Breast epithelium (tissue), 4 donors: ENCODE data around the gene PSMA1. TPM values are rescaled to one million over a fixed set of nuclear protein-coding genes. Genes with fewer than 3 reads are reported as not detected.

Experiments used
- DNase-seq, 2 donors: peaks; one replicate each; pipeline ENCODE4 v3.0.0-alpha.2; 2019; ENCODE audit warnings: low spot score in 2 of 2
- H3K27ac ChIP-seq, 2 donors: fragments of 200-600 bp; sonication (generic) in 1 of 2; one replicate each; pipeline ENCODE4 v1.5.1; 2016 to 2019; ENCODE audit warnings: mild to moderate bottlenecking in 1 of 2
- H3K27me3 ChIP-seq, 2 donors: fragments of 200-600 bp; sonication (generic) in 1 of 2; one replicate each; pipeline versions ENCODE4 v1.5.1 to v1.6.0; 2017 to 2019; ENCODE audit warnings: control low read depth in 1 of 2, mild to moderate bottlenecking in 1 of 2
- H3K36me3 ChIP-seq: fragments of 200-600 bp; one replicate; pipeline ENCODE4 v1.5.1; 2019
- H3K4me1 ChIP-seq, 2 donors: fragments of 200-600 bp; sonication (generic); one replicate each; pipeline ENCODE4 v1.5.1; 2016 to 2019; ENCODE audit warnings: control low read depth in 1 of 2
- H3K4me3 ChIP-seq, 3 donors: fragments of 200-600 bp; sonication (generic); 1 replicate in 2 of 3; 2 replicates in 1 of 3; pipeline ENCODE4 v1.5.1; 2016 to 2019; ENCODE audit warnings: mild to moderate bottlenecking in 3 of 3, moderate library complexity in 2 of 3
- H3K9me3 ChIP-seq, 2 donors: fragments of 200-600 bp; sonication (generic) in 1 of 2; one replicate each; pipeline ENCODE4 v1.5.1; 2016 to 2019; ENCODE audit warnings: control low read depth in 1 of 2
- CTCF ChIP-seq, 3 donors: fragments of 450-650 bp; IDR thresholded peaks; one replicate each; pipeline ENCODE4 v1.5.1; 2016 to 2017; ENCODE audit warnings: antibody characterized with exemption in 3 of 3, mild to moderate bottlenecking in 3 of 3, moderate library complexity in 3 of 3
- POLR2A ChIP-seq: fragments of 450-650 bp; IDR thresholded peaks from one replicate; pipeline ENCODE4 v1.6.1; 2016; ENCODE audit warnings: antibody characterized with exemption, mild to moderate bottlenecking, moderate library complexity
- POLR2AphosphoS5 ChIP-seq, 3 donors: sonication (generic); formaldehyde crosslinking; IDR thresholded peaks; one replicate each; pipeline ENCODE4 v1.6.1; 2017; ENCODE audit warnings: antibody characterized with exemption in 3 of 3
- intact Hi-C: fragments of 100-400 bp; cut with DNase I; formaldehyde crosslinking; loops from one replicate; pipeline ENCODE4 v1.15.1; 2023; ENCODE audit warnings: low total_unique reads
- total RNA-seq, 3 donors: library from RNA; depleted of rRNA; stranded (reverse); fragments of >200 nt; gene quantifications; one replicate each; pipeline ENCODE4 v1.1.0, GENCODE V29; 2016

The PSMA1 gene
- total RNA-seq, 3 donors from 2014 or later: 107 to 120 (median 116) TPM

DNA sequence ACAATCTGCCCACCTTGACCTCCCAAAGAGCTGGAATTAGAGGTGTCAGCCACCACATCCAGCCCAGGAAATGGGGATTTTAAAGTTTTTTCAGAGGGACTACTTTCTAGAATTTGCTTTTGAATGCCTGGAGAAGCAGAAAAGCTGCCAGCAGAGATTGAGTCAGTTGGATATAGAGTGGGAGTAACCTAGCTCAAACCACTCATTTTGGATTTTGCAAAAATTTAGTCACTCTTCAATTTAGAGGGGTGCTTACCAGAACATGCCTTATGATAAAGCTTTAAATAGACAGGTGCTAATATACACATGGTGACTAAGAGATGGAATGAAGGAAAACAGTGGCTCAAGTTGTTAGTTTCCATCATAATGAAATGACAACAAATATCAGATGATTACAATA lies 26.5 kb upstream of the PSMA1 start:
- intact Hi-C loops: loop anchor here (10.0 kb wide), 1 partner anchor 348 kb away; the partner anchor contains the start of gene CYP2R1
- no peak overlapping the region for H3K4me3 ChIP-seq
- no peak overlapping the region for H3K27ac ChIP-seq
- H3K9me3 ChIP-seq: no peaks in the 10 kb centered on the region
- TF ChIP-seq POLR2AphosphoS5 (IDR thresholded peaks at IDR 0.05) (no peak), CTCF (IDR thresholded peaks at IDR 0.05) (no peak), POLR2A (no peak)
- no peaks in the 10 kb centered on the region for H3K27me3 ChIP-seq
- H3K4me1 ChIP-seq: no peaks in the 10 kb centered on the region
- no peaks in the 10 kb centered on the region for H3K36me3 ChIP-seq
- no peak for DNase-seq

GRCh38 chr11:14544611-14545010 lies 24.4 kb upstream of the PSMA1 start:
- Histone ChIP-seq H3K4me3 (no peak overlapping the region), H3K4me1 (no peaks in the 10 kb centered on the region), H3K9me3 (no peaks in the 10 kb centered on the region), H3K36me3 (no peaks in the 10 kb centered on the region), H3K27me3 (no peaks in the 10 kb centered on the region), H3K27ac (no peak overlapping the region)
- no peak for DNase-seq
- TF ChIP-seq CTCF (IDR thresholded peaks at IDR 0.05) (no peak), POLR2AphosphoS5 (IDR thresholded peaks at IDR 0.05) (no peak), POLR2A (no peak)
- intact Hi-C loops: loop anchor here (10.0 kb wide), 1 partner anchor 350 kb away; the partner anchor contains the start of gene CYP2R1

GRCh38 chr11:14543260-14543659 lies 23.1 kb upstream of the PSMA1 start:
- intact Hi-C loops: loop anchor here (10.0 kb wide), 1 partner anchor 352 kb away; the partner anchor contains the start of gene CYP2R1

DNA sequence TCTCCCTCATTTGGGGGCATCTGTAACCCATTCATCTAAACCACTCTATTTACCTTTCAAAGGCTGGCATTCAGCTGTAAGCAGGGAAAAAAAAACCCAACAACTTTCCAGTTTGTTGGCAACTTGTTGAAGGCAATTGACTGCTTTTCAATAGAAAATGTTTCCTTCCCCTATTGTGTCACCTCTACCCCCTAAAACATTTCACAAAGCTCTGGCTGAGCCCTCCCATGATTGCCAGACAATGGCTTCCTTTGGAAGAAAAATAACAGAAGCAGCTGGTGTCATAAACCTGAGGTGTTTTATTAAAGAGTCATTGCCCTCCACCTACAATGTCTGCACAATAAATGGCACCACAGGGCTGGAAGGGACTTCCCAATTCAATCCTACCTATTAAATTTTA lies 22.1 kb upstream of the PSMA1 start:
- no peaks in the 10 kb centered on the region for H3K36me3 ChIP-seq
- H3K27me3 ChIP-seq: no peaks in the 10 kb centered on the region
- DNase-seq: no peak
- intact Hi-C loops: loop anchor here (10.0 kb wide), 1 partner anchor 352 kb away; the partner anchor contains the start of gene CYP2R1
- no peak for TF ChIP-seq CTCF (IDR thresholded peaks at IDR 0.05)
- no peak for TF ChIP-seq POLR2AphosphoS5 (IDR thresholded peaks at IDR 0.05)
- TF ChIP-seq POLR2A: no peak
- no peaks in the 10 kb centered on the region for H3K4me1 ChIP-seq
- H3K4me3 ChIP-seq: no peak overlapping the region
- H3K9me3 ChIP-seq: no peaks in the 10 kb centered on the region
- H3K27ac ChIP-seq: no peak overlapping the region

More at GRCh38 chr11:14543260-14543659, 23.1 kb upstream of the PSMA1 start:
- no peak overlapping the region for H3K4me3 ChIP-seq
- no peak overlapping the region for H3K27ac ChIP-seq
- no peaks in the 10 kb centered on the region for H3K36me3 ChIP-seq
- no peaks in the 10 kb centered on the region for H3K27me3 ChIP-seq
- TF ChIP-seq CTCF (IDR thresholded peaks at IDR 0.05) (no peak), POLR2AphosphoS5 (IDR thresholded peaks at IDR 0.05) (no peak), POLR2A (no peak)
- no peak for DNase-seq
- H3K9me3 ChIP-seq: no peaks in the 10 kb centered on the region
- no peaks in the 10 kb centered on the region for H3K4me1 ChIP-seq

DNA sequence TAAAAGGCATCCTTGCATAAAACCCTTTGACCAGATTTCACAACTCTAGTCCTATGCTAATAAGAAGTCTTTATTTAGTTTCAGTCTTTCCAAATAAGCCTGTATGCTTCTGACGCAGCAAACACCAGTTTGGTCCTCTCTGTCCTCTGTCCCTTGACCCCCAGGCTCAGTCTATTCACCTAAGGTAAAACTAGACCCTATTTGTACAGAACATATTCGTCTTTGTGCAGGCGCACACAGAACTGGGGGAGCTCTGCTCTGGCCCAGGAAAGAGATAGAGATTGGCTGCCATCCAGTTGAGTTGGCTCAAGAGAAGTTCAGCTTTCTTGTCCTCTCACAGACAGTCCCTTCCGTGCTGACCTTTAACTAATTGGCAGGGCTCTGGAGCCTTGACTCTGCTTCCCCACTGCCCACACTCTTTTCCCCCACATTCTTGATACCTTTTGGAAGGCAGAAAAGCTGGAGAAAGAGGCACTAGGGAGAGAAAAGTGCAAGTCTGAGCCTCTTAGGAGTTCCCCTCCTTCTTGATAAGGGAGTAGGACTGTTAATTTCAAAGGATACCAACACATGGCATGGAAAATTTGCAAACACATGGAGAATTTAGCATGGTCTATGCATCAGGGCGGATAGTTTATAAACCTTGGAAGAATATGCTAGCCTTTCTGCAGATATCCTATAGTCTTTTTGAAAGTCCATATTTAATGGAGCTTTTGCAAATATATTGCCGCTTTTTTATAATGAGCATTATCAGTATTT lies 21.2 kb upstream of the PSMA1 start:
- intact Hi-C loops: loop anchor here (10.0 kb wide), 1 partner anchor 353 kb away; the partner anchor contains the start of gene CYP2R1
- H3K4me1 ChIP-seq: no peaks in the 10 kb centered on the region
- no peak overlapping the region for H3K27ac ChIP-seq

More for the DNA sequence above, 21.2 kb upstream of the PSMA1 start:
- DNase-seq: no peak
- H3K27me3 ChIP-seq: no peaks in the 10 kb centered on the region
- no peaks in the 10 kb centered on the region for H3K36me3 ChIP-seq
- TF ChIP-seq POLR2A (no peak), CTCF (IDR thresholded peaks at IDR 0.05) (no peak)
- H3K9me3 ChIP-seq: no peaks in the 10 kb centered on the region
- H3K4me3 ChIP-seq: no peak overlapping the region
